Erythroblast (primary cell): ENCODE results near the gene SYNJ2.

Experiments
- GATA1 ChIP-seq: IDR thresholded peaks from 2 replicates; pipeline ENCODE4 v1.6.1; 2011; ENCODE audit warnings: low read depth, mild to moderate bottlenecking, control low read depth, low read length, moderate library complexity
- POLR2A ChIP-seq: IDR thresholded peaks from 2 replicates; pipeline ENCODE4 v1.6.1; 2011; ENCODE audit warnings: mild to moderate bottlenecking, low read length

GRCh38 chr6:158015188-158015506, 33.5 kb downstream of the SYNJ2 start:
- TF ChIP-seq POLR2A (no peak), GATA1 (no peak)
